ENCODE measurements around the gene DNAI7. TPM values are rescaled to one million over a fixed set of nuclear protein-coding genes. Genes with fewer than 3 reads are reported as not detected.

The DNAI7 gene
- total and polyA plus RNA-seq, 2 of the 8 experiments (the other 6 are each of a cell fraction or from before 2014, with no cell fraction given): 0.12 to 0.28 TPM

DNA sequence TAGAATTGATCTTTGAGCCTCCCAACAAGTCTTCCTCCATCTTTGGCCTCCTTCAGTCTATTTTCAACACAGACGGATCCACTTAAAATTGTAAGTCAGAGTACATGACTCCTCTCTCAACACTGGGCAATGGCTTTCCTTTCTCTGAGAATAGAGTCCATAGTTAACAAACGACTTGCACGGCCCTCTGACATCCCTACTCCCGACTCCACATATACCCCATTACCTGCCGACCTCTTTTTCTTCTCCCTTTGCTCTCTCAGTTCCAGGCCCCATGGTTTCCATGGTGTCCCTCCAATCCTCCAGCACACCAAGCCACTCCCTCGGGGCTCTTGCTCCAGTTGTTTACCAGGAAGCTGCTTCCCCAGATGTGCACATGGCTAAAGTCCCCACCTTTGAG is 84.7 kb downstream of the DNAI7 start (continued):
- no peak for TF ChIP-seq RBBP5 (IDR thresholded peaks at IDR 0.05; ENCODE audit: borderline replicate concordance, low read depth, low read length)
